DLD1 (cell line): ENCODE measurements around the gene STPG4.
"Not testable (repeated sequence)": the region's sequence is repeated elsewhere in the genome, so short reads cannot be mapped to it uniquely, and the experiment has no call there.

Experiments used
- in situ Hi-C: cut with HindIII; loops from 2 replicates; pipeline ENCODE4 v1.10.0; 2017; ENCODE audit warnings: low sequenced_read_pairs

STPG4 gene

GRCh38 chr2:47173986-47174732 is 19.1 kb upstream of the STPG4 start:
- in situ Hi-C loops, result no loop called here

GRCh38 chr2:47172922-47173695 is 18.0 kb upstream of the STPG4 start:
- in situ Hi-C loops, result no loop called here

GRCh38 chr2:47172156-47172921 is 17.2 kb upstream of the STPG4 start:
- in situ Hi-C loops, result no loop called here

- in situ Hi-C loops, result no loop called here
These were observed 14.7 kb upstream of the STPG4 start for GRCh38 chr2:47169784-47170183.

GRCh38 chr2:47168895-47169294 is 13.8 kb upstream of the STPG4 start:
- in situ Hi-C loops, result not testable (repeated sequence)

- in situ Hi-C loops, result no loop called here
These were observed 12.0 kb upstream of the STPG4 start for GRCh38 chr2:47167149-47167548.

- in situ Hi-C loops, result no loop called here
These were observed 10.0 kb upstream of the STPG4 start for GRCh38 chr2:47165001-47165555.

GRCh38 chr2:47162780-47163179 is 7.7 kb upstream of the STPG4 start:
- in situ Hi-C loops, result no loop called here

GRCh38 chr2:47161475-47161874 is 6.4 kb upstream of the STPG4 start:
- in situ Hi-C loops, result no loop called here

- in situ Hi-C loops, result no loop called here
These were observed 5.6 kb upstream of the STPG4 start for GRCh38 chr2:47160660-47161059.

GRCh38 chr2:47160211-47160610 is 5.1 kb upstream of the STPG4 start:
- in situ Hi-C loops, result no loop called here

- in situ Hi-C loops, result no loop called here
These were observed 4.5 kb upstream of the STPG4 start for GRCh38 chr2:47159627-47160026.

GRCh38 chr2:47158576-47158975 is 3.5 kb upstream of the STPG4 start:
- in situ Hi-C loops, result no loop called here

- in situ Hi-C loops, result no loop called here
These were observed 2.3 kb downstream of the STPG4 start for GRCh38 chr2:47152803-47153202.

GRCh38 chr2:47150175-47150574 is 4.9 kb downstream of the STPG4 start:
- in situ Hi-C loops, result no loop called here

GRCh38 chr2:47147021-47147420 is 8.1 kb downstream of the STPG4 start:
- in situ Hi-C loops, result no loop called here

GRCh38 chr2:47145466-47145865 is 9.6 kb downstream of the STPG4 start:
- in situ Hi-C loops, result no loop called here

GRCh38 chr2:47141520-47141919 is 13.6 kb downstream of the STPG4 start:
- in situ Hi-C loops, result no loop called here

GRCh38 chr2:47134386-47135090 is 20.6 kb downstream of the STPG4 start:
- in situ Hi-C loops, result no loop called here

GRCh38 chr2:47133046-47133445 is 22.1 kb downstream of the STPG4 start:
- in situ Hi-C loops, result no loop called here
